ENCODE measurements around the gene CST11.
"Not testable (repeated sequence)": the region's sequence is repeated elsewhere in the genome, so short reads cannot be mapped to it uniquely, and the experiment has no call there.

Gene CST11

GRCh38 chr20:23475395-23475794 is 22.7 kb upstream of the CST11 start:
- Mint-ChIP-seq H3K4me3 (no peak overlapping the region), H3K9me3 (no peaks in the 10 kb centered on the region), H3K36me3 (ENCODE audit: insufficient read depth) (no peaks in the 10 kb centered on the region), H3K4me1 (no peaks in the 10 kb centered on the region), H3K27me3 (no peaks in the 10 kb centered on the region), H3K27ac (ENCODE audit: low read depth) (no peak overlapping the region)
- DNase-seq (ENCODE audit: low spot score in 2 of 2) (no peak), ATAC-seq (replicated peaks; ENCODE audit: extremely low read depth, poor library complexity, severe bottlenecking) (no peak)

- not testable (repeated sequence) for H3K36me3 Mint-ChIP-seq (ENCODE audit: insufficient read depth); ATAC-seq (replicated peaks; ENCODE audit: extremely low read depth, poor library complexity, severe bottlenecking); H3K4me3 Mint-ChIP-seq; DNase-seq (ENCODE audit: low spot score in 2 of 2); H3K27me3 Mint-ChIP-seq; H3K9me3 Mint-ChIP-seq; H3K27ac Mint-ChIP-seq (ENCODE audit: low read depth); H3K4me1 Mint-ChIP-seq
These were observed 20.6 kb upstream of the CST11 start for GRCh38 chr20:23473293-23473692.

- not testable (repeated sequence) for ATAC-seq (replicated peaks; ENCODE audit: extremely low read depth, poor library complexity, severe bottlenecking); H3K4me1 Mint-ChIP-seq; H3K9me3 Mint-ChIP-seq; DNase-seq (ENCODE audit: low spot score in 2 of 2); H3K4me3 Mint-ChIP-seq; H3K36me3 Mint-ChIP-seq (ENCODE audit: insufficient read depth); H3K27me3 Mint-ChIP-seq; H3K27ac Mint-ChIP-seq (ENCODE audit: low read depth)
These were observed 19.6 kb upstream of the CST11 start for GRCh38 chr20:23472306-23472705.

- DNase-seq (ENCODE audit: low spot score in 2 of 2); H3K27ac Mint-ChIP-seq (ENCODE audit: low read depth); ATAC-seq (replicated peaks; ENCODE audit: extremely low read depth, poor library complexity, severe bottlenecking); H3K4me3 Mint-ChIP-seq; H3K4me1 Mint-ChIP-seq; H3K36me3 Mint-ChIP-seq (ENCODE audit: insufficient read depth); H3K27me3 Mint-ChIP-seq: not testable (repeated sequence)
- peaks cover 11% of the 10 kb centered on the region for H3K9me3 Mint-ChIP-seq
These were observed 14.3 kb upstream of the CST11 start for GRCh38 chr20:23466961-23467360.

GRCh38 chr20:23461180-23461579 is 8.5 kb upstream of the CST11 start:
- Mint-ChIP-seq H3K27me3 (no peaks in the 10 kb centered on the region), H3K9me3 (peaks cover 2% of the 10 kb centered on the region), H3K36me3 (ENCODE audit: insufficient read depth) (no peaks in the 10 kb centered on the region), H3K4me3 (no peak overlapping the region), H3K27ac (ENCODE audit: low read depth) (no peak overlapping the region), H3K4me1 (peaks cover 20% of the 10 kb centered on the region)
- DNase-seq (ENCODE audit: low spot score in 2 of 2) (no peak), ATAC-seq (replicated peaks; ENCODE audit: extremely low read depth, poor library complexity, severe bottlenecking) (no peak)

GRCh38 chr20:23459461-23460150 is 6.9 kb upstream of the CST11 start:
- no peak for ATAC-seq (replicated peaks; ENCODE audit: extremely low read depth, poor library complexity, severe bottlenecking)
- no peaks in the 10 kb centered on the region for H3K9me3 Mint-ChIP-seq
- peaks cover 26% of the 10 kb centered on the region for H3K4me1 Mint-ChIP-seq
- H3K27me3 Mint-ChIP-seq, result no peaks in the 10 kb centered on the region
- H3K4me3 Mint-ChIP-seq, result no peak overlapping the region
- peaks cover 2% of the 10 kb centered on the region for H3K36me3 Mint-ChIP-seq (ENCODE audit: insufficient read depth)
- H3K27ac Mint-ChIP-seq (ENCODE audit: low read depth), result peak overlapping the region; percentile 2
- DNase-seq (ENCODE audit: low spot score in 2 of 2), result no peak

- ATAC-seq (replicated peaks; ENCODE audit: extremely low read depth, poor library complexity, severe bottlenecking) (peak; percentile 68), DNase-seq (ENCODE audit: low spot score in 2 of 2) (peak in 1 of 2 donors; percentile 32)
- Mint-ChIP-seq H3K4me1 (peaks cover 26% of the 10 kb centered on the region), H3K27me3 (no peaks in the 10 kb centered on the region), H3K4me3 (peak overlapping the region; percentile 70), H3K27ac (ENCODE audit: low read depth) (peak overlapping the region; percentile 97), H3K36me3 (ENCODE audit: insufficient read depth) (peaks cover 2% of the 10 kb centered on the region), H3K9me3 (no peaks in the 10 kb centered on the region)
These were observed 4.2 kb upstream of the CST11 start for GRCh38 chr20:23456873-23457272.

GRCh38 chr20:23456409-23456808 is 3.7 kb upstream of the CST11 start:
- peak in 1 of 2 donors; percentile 49 for DNase-seq (ENCODE audit: low spot score in 2 of 2)
- Mint-ChIP-seq H3K27ac (ENCODE audit: low read depth) (peak overlapping the region; percentile 97), H3K4me1 (peaks cover 26% of the 10 kb centered on the region), H3K27me3 (no peaks in the 10 kb centered on the region), H3K36me3 (ENCODE audit: insufficient read depth) (peaks cover 2% of the 10 kb centered on the region), H3K4me3 (peak overlapping the region; percentile 70), H3K9me3 (no peaks in the 10 kb centered on the region)
- peak; percentile 90 for ATAC-seq (replicated peaks; ENCODE audit: extremely low read depth, poor library complexity, severe bottlenecking)

GRCh38 chr20:23455639-23456038 is 3.0 kb upstream of the CST11 start:
- no peaks in the 10 kb centered on the region for H3K27me3 Mint-ChIP-seq
- DNase-seq (ENCODE audit: low spot score in 2 of 2) (no peak), ATAC-seq (replicated peaks; ENCODE audit: extremely low read depth, poor library complexity, severe bottlenecking) (no peak)
- H3K4me3 Mint-ChIP-seq, result peak overlapping the region; percentile 70
- H3K9me3 Mint-ChIP-seq, result no peaks in the 10 kb centered on the region
- H3K4me1 Mint-ChIP-seq, result peaks cover 26% of the 10 kb centered on the region
- H3K27ac Mint-ChIP-seq (ENCODE audit: low read depth), result peak overlapping the region; percentile 97
- H3K36me3 Mint-ChIP-seq (ENCODE audit: insufficient read depth), result peaks cover 2% of the 10 kb centered on the region

- H3K4me3 Mint-ChIP-seq, result no peak overlapping the region
- peaks cover 2% of the 10 kb centered on the region for H3K36me3 Mint-ChIP-seq (ENCODE audit: insufficient read depth)
- DNase-seq (ENCODE audit: low spot score in 2 of 2) (no peak), ATAC-seq (replicated peaks; ENCODE audit: extremely low read depth, poor library complexity, severe bottlenecking) (no peak)
- peaks cover 24% of the 10 kb centered on the region for H3K4me1 Mint-ChIP-seq
- H3K27me3 Mint-ChIP-seq, result no peaks in the 10 kb centered on the region
- H3K9me3 Mint-ChIP-seq, result no peaks in the 10 kb centered on the region
- no peak overlapping the region for H3K27ac Mint-ChIP-seq (ENCODE audit: low read depth)
These were observed 2.1 kb upstream of the CST11 start for GRCh38 chr20:23454816-23455215.

GRCh38 chr20:23453549-23454543 is 1.2 kb upstream of the CST11 start:
- no peak for ATAC-seq (replicated peaks; ENCODE audit: extremely low read depth, poor library complexity, severe bottlenecking)
- DNase-seq (ENCODE audit: low spot score in 2 of 2), result no peak
- Mint-ChIP-seq H3K9me3 (no peaks in the 10 kb centered on the region), H3K4me3 (no peak overlapping the region), H3K27me3 (no peaks in the 10 kb centered on the region), H3K4me1 (peaks cover 29% of the 10 kb centered on the region), H3K36me3 (ENCODE audit: insufficient read depth) (peaks cover 2% of the 10 kb centered on the region), H3K27ac (ENCODE audit: low read depth) (no peak overlapping the region)

GRCh38 chr20:23451956-23452487 is 654 bp downstream of the CST11 start:
- Mint-ChIP-seq H3K27me3 (no peaks in the 10 kb centered on the region), H3K27ac (ENCODE audit: low read depth) (no peak overlapping the region), H3K4me1 (peaks cover 26% of the 10 kb centered on the region), H3K4me3 (no peak overlapping the region), H3K9me3 (no peaks in the 10 kb centered on the region), H3K36me3 (ENCODE audit: insufficient read depth) (peaks cover 2% of the 10 kb centered on the region)
- DNase-seq (ENCODE audit: low spot score in 2 of 2) (no peak), ATAC-seq (replicated peaks; ENCODE audit: extremely low read depth, poor library complexity, severe bottlenecking) (no peak)
